Placental pericyte (primary cell): ENCODE data around the gene SLC44A5. TPM values are rescaled to one million over a fixed set of nuclear protein-coding genes. Genes with fewer than 3 reads are reported as not detected.

Experiments used
- small RNA-seq: library from RNA; depleted of rRNA; stranded (forward); fragments of <200 nt; gene quantifications from one replicate; pipeline ENCODE3, GENCODE V24; 2012; ENCODE audit warnings: low replicate concordance
- total RNA-seq: library from RNA; depleted of rRNA; stranded (reverse); fragments of >200 nt; gene quantifications from 2 replicates; pipeline ENCODE4 v1.2.3, GENCODE V29; 2012

SLC44A5 gene
- under 0.01 TPM in 2 replicates for total RNA-seq

GRCh38 chr1:75611014-75611413 lies at the start of gene SLC44A5:
SLC44A5 (minus strand) TSS chr1:75611114; CDS start chr1:75541447, 69,667 bp downstream.

Small RNA genes within 50 kb of the gene (small RNA-seq; reads per million reads assigned to genes)
- gene RNU6-503P = not detected
- gene RNU6-622P = not detected

Other genes starting within 250 kb of the SLC44A5 start
- gene ACADM, start 113.6 kb upstream of the SLC44A5 start, total RNA-seq = 29.3 and 30.5 TPM in 2 replicates
- gene RABGGTB, start 175.1 kb upstream of the SLC44A5 start, total RNA-seq = 69.2 and 116 TPM in 2 replicates
- under 0.01 TPM in 1 of 2 replicates, not detected in the other for gene MSH4, start 185.8 kb upstream of the SLC44A5 start, total RNA-seq